GM21423 (cell line): ENCODE data around the gene SLITRK1.

Source experiments
- ATAC-seq: cut with Tn5 transposase; IDR thresholded peaks from one replicate; pipeline ENCODE4 v1.9.1; 2021; ENCODE audit warnings: mild to moderate bottlenecking, moderate library complexity; ENCODE audit not compliant: unreplicated experiment

Gene SLITRK1

GRCh38 chr13:83867708-83868107, 14.6 kb downstream of the SLITRK1 start:
- ATAC-seq = no peak

- ATAC-seq = no peak
Observed at GRCh38 chr13:83865161-83866137, 16.8 kb downstream of the SLITRK1 start.

- no peak for ATAC-seq
Observed at GRCh38 chr13:83853771-83854170, 28.5 kb downstream of the SLITRK1 start.

- no peak for ATAC-seq
Observed at GRCh38 chr13:83845106-83845505, 37.2 kb downstream of the SLITRK1 start.

- no peak for ATAC-seq
Observed at GRCh38 chr13:83839146-83839545, 43.1 kb downstream of the SLITRK1 start.

GRCh38 chr13:83831796-83832195, 50.5 kb downstream of the SLITRK1 start:
- no peak for ATAC-seq

- ATAC-seq = no peak
Observed at GRCh38 chr13:83829810-83830209, 52.5 kb downstream of the SLITRK1 start.

- ATAC-seq = no peak
Observed at GRCh38 chr13:83827338-83827737, 54.9 kb downstream of the SLITRK1 start.
